Smooth muscle cell (in vitro differentiated cells): Measurements from ENCODE around the gene FBXO48. TPM values are rescaled to one million over a fixed set of nuclear protein-coding genes. Genes with fewer than 3 reads are reported as not detected.

Experiments
- DNase-seq: peaks from one replicate; lab custom pipeline; 2025; ENCODE audit not compliant: unreplicated experiment; lab: John Stamatoyannopoulos, UW
- H2AFZ ChIP-seq: fragments of 200-600 bp; sonication (generic); 2 replicates; pipeline ENCODE4 v1.6.0; 2016; ENCODE audit warnings: antibody characterized with exemption, low read depth, mild to moderate bottlenecking
- H3F3A ChIP-seq: fragments of 200-600 bp; sonication (generic); 2 replicates; pipeline ENCODE4 v1.6.0; 2017; ENCODE audit warnings: antibody characterized with exemption, low read depth
- H3K27ac ChIP-seq: fragments of 200-600 bp; sonication (generic); 2 replicates; pipeline ENCODE4 v1.5.1; 2016; ENCODE audit warnings: low read depth, mild to moderate bottlenecking
- H3K27me3 ChIP-seq: fragments of 200-600 bp; sonication (generic); 2 replicates; pipeline ENCODE4 v1.6.1; 2016; ENCODE audit warnings: low read depth, mild to moderate bottlenecking
- H3K36me3 ChIP-seq: fragments of 200-600 bp; sonication (generic); 2 replicates; pipeline ENCODE4 v1.5.1; 2016; ENCODE audit warnings: low read depth
- H3K4me1 ChIP-seq: fragments of 200-600 bp; sonication (generic); 2 replicates; pipeline ENCODE4 v1.5.1; 2016; ENCODE audit warnings: low read depth
- H3K4me2 ChIP-seq: fragments of 200-600 bp; sonication (generic); 2 replicates; pipeline ENCODE4 v1.6.0; 2016; ENCODE audit warnings: mild to moderate bottlenecking
- H3K4me3 ChIP-seq: fragments of 200-600 bp; sonication (generic); 2 replicates; pipeline ENCODE4 v1.5.1; 2016; ENCODE audit warnings: mild to moderate bottlenecking
- H3K79me2 ChIP-seq: fragments of 200-600 bp; sonication (generic); 2 replicates; pipeline ENCODE4 v1.6.0; 2016; ENCODE audit warnings: low read depth, mild to moderate bottlenecking
- H3K9ac ChIP-seq: fragments of 200-600 bp; sonication (generic); 2 replicates; pipeline ENCODE4 v1.6.0; 2016; ENCODE audit warnings: low read depth
- H3K9me3 ChIP-seq: fragments of 200-600 bp; sonication (generic); replicated peaks from 2 replicates; pipeline ENCODE4 v1.5.1; 2016; ENCODE audit warnings: low read depth
- H4K20me1 ChIP-seq: fragments of 200-600 bp; sonication (generic); 2 replicates; pipeline ENCODE4 v1.6.0; 2016; ENCODE audit warnings: low read depth
- CTCF ChIP-seq: fragments of 200-600 bp; sonication (generic); IDR thresholded peaks from 2 replicates; pipeline ENCODE4 v1.5.1; 2017; ENCODE audit warnings: borderline replicate concordance, mild to moderate bottlenecking, antibody characterized with exemption; ENCODE audit not compliant: insufficient read depth, poor library complexity, severe bottlenecking
- WGBS: methylation state at CpG from one replicate; pipeline ENCODE4 v1.1.7; 2016; ENCODE audit warnings: low lambda C conversion rate; 5-methylcytosine and 5-hydroxymethylcytosine counted together
- polyA plus RNA-seq: library from polyadenylated mRNA; unstranded; fragments of >200 nt; fragmentation: Nextera tagmentation; extraction: Ambion mirVana; gene quantifications from 2 replicates; pipeline ENCODE4 v1.2.1, GENCODE V29; 2016
- total RNA-seq: library from RNA; depleted of rRNA; stranded (reverse); fragments of >200 nt; gene quantifications from 2 replicates; pipeline ENCODE4 v1.2.3, GENCODE V29; 2014

The FBXO48 gene
- total and polyA plus RNA-seq, 2 experiments from 2014 or later: 0.42 to 0.81 TPM

- H3F3A ChIP-seq: no peaks in the 10 kb centered on the region
- H3K79me2 ChIP-seq: no peaks in the 10 kb centered on the region
- no peak for TF ChIP-seq CTCF
- 89% methylated on average over 2 of the region's 2 CpGs for WGBS
- H3K27ac ChIP-seq: peak overlapping the region; percentile 58
- no peaks in the 10 kb centered on the region for H3K27me3 ChIP-seq
- no peak overlapping the region for H3K4me3 ChIP-seq
- H3K9me3 ChIP-seq: no peaks in the 10 kb centered on the region
- no peak overlapping the region for H3K4me2 ChIP-seq
- DNase-seq: no peak
- no peak overlapping the region for H3K9ac ChIP-seq
- no peaks in the 10 kb centered on the region for H3K4me1 ChIP-seq
- H2AFZ ChIP-seq: no peak overlapping the region
- H3K36me3 ChIP-seq: no peaks in the 10 kb centered on the region
- H4K20me1 ChIP-seq: no peaks in the 10 kb centered on the region
Measured at GRCh38 chr2:68475576-68475975, 8.5 kb upstream of the FBXO48 start.

GRCh38 chr2:68475110-68475509 lies 8.0 kb upstream of the FBXO48 start:
- Histone ChIP-seq H3K27ac (peak overlapping the region; percentile 58), H3K4me2 (no peak overlapping the region), H3K4me3 (no peak overlapping the region), H3K36me3 (no peaks in the 10 kb centered on the region), H3K4me1 (no peaks in the 10 kb centered on the region), H3F3A (no peaks in the 10 kb centered on the region), H3K9me3 (no peaks in the 10 kb centered on the region), H2AFZ (no peak overlapping the region), H3K27me3 (no peaks in the 10 kb centered on the region), H3K9ac (no peak overlapping the region), H3K79me2 (no peaks in the 10 kb centered on the region), H4K20me1 (no peaks in the 10 kb centered on the region)
- DNase-seq: no peak
- TF ChIP-seq CTCF: no peak

- no peak for DNase-seq
Measured at GRCh38 chr2:68472796-68473414, 5.8 kb upstream of the FBXO48 start.

More at GRCh38 chr2:68472796-68473414, 5.8 kb upstream of the FBXO48 start:
- 93% methylated on average over 3 of the region's 3 CpGs for WGBS
- no peak overlapping the region for H3K27ac ChIP-seq
- H3K79me2 ChIP-seq: peaks cover 17% of the 10 kb centered on the region
- TF ChIP-seq CTCF: no peak
- no peak overlapping the region for H3K4me2 ChIP-seq
- H2AFZ ChIP-seq: no peak overlapping the region
- H3K36me3 ChIP-seq: no peaks in the 10 kb centered on the region
- no peak overlapping the region for H3K4me3 ChIP-seq
- H4K20me1 ChIP-seq: no peaks in the 10 kb centered on the region
- no peak overlapping the region for H3K9ac ChIP-seq
- peaks cover 9% of the 10 kb centered on the region for H3K4me1 ChIP-seq
- H3K9me3 ChIP-seq: no peaks in the 10 kb centered on the region
- no peaks in the 10 kb centered on the region for H3F3A ChIP-seq
- H3K27me3 ChIP-seq: no peaks in the 10 kb centered on the region
